K562 (cell line): Measurements from ENCODE around the gene FKBP15. TPM values are rescaled to one million over a fixed set of nuclear protein-coding genes. Genes with fewer than 3 reads are reported as not detected.

Experiments used
- ADNP ChIP-seq: fragments of 200-800 bp; sonication (Bioruptor generic); IDR thresholded peaks from 2 replicates; pipeline ENCODE4 v1.6.1; 2016; ENCODE audit warnings: missing genetic modification characterization, missing compliant biosample characterization
- ARID2 ChIP-seq: fragments of 450-650 bp; IDR thresholded peaks from 2 replicates; pipeline ENCODE4 v1.6.1; 2017; ENCODE audit warnings: antibody characterized with exemption, mild to moderate bottlenecking
- BRD9 ChIP-seq: fragments of 450-650 bp; IDR thresholded peaks from 2 replicates; pipeline ENCODE4 v1.6.1; 2018; ENCODE audit warnings: low read depth; ENCODE audit not compliant: partially characterized antibody
- CCNT2 ChIP-seq: IDR thresholded peaks from 2 replicates; pipeline ENCODE4 v1.6.1; 2011; ENCODE audit warnings: borderline replicate concordance, low read depth, mild to moderate bottlenecking, moderate library complexity, mixed read lengths, low read length; ENCODE audit not compliant: insufficient read length; ENCODE audit errors: extremely low read depth
- FIP1L1 ChIP-seq: fragments of 200-400 bp; formaldehyde crosslinking; IDR thresholded peaks from 2 replicates; pipeline ENCODE4 v1.6.1; 2018; ENCODE audit warnings: mild to moderate bottlenecking, low read depth, low read length; ENCODE audit not compliant: poor library complexity, severe bottlenecking
- FOXA1 ChIP-seq: fragments of 450-650 bp; IDR thresholded peaks from 2 replicates; pipeline ENCODE4 v1.6.1; 2016; ENCODE audit warnings: mild to moderate bottlenecking, borderline replicate concordance
- FOXJ3 ChIP-seq: sonication (generic); formaldehyde crosslinking; IDR thresholded peaks from 2 replicates; pipeline ENCODE4 v1.4.0; 2020; ENCODE audit warnings: mild to moderate bottlenecking, missing genetic modification reagents
- HDAC2 ChIP-seq: fragments of 450-650 bp; IDR thresholded peaks from 2 replicates; pipeline ENCODE4 v1.6.1; 2016; ENCODE audit warnings: mild to moderate bottlenecking
- JUN ChIP-seq, 2 experiments: sonication (generic) in 1 of 2; formaldehyde crosslinking in 1 of 2; IDR thresholded peaks; 2 replicates each; pipeline versions ENCODE4 v1.6.1 to v1.8.0; 2012 to 2022; ENCODE audit warnings: borderline replicate concordance in 2 of 2, mild to moderate bottlenecking in 2 of 2, improper control_type of control experiment in 1 of 2, low read depth in 1 of 2, low read length in 1 of 2, missing genetic modification reagents in 1 of 2
- MAFK ChIP-seq: IDR thresholded peaks from 2 replicates; pipeline ENCODE4 v1.6.1; 2011; ENCODE audit warnings: low read length, improper control_type of control experiment
- PHF8 ChIP-seq: fragments of 200-600 bp; sonication (generic); IDR thresholded peaks from 2 replicates; pipeline ENCODE4 v1.6.1; 2012; ENCODE audit warnings: mixed run types, mild to moderate bottlenecking, inconsistent platforms, low read length, moderate library complexity, borderline replicate concordance
- PML ChIP-seq: IDR thresholded peaks from 2 replicates; pipeline ENCODE4 v1.6.1; 2012; ENCODE audit warnings: low read length, inconsistent platforms
- POLR2AphosphoS2 ChIP-seq: IDR thresholded peaks from 2 replicates; pipeline ENCODE4 v1.6.1; 2012; ENCODE audit warnings: low read length, improper control_type of control experiment
- SMAD2 ChIP-seq: fragments of 150-350 bp; IDR thresholded peaks from 2 replicates; pipeline ENCODE4 v1.6.1; 2014; ENCODE audit warnings: low read depth, mild to moderate bottlenecking, low read length
- TRIM25 ChIP-seq: fragments of 450-650 bp; IDR thresholded peaks from 2 replicates; pipeline ENCODE4 v1.7.0; 2016; ENCODE audit warnings: borderline replicate concordance
- TSC22D4 ChIP-seq: fragments of 450-650 bp; IDR thresholded peaks from 2 replicates; pipeline ENCODE4 v1.6.1; 2016; ENCODE audit warnings: missing genetic modification characterization, missing biosample characterization, control low read depth
- U2AF2 ChIP-seq: fragments of 200-400 bp; formaldehyde crosslinking; optimal IDR thresholded peaks from 2 replicates; pipeline ENCODE3; 2017; ENCODE audit warnings: low read depth, mild to moderate bottlenecking, low read length
- XRCC3 ChIP-seq: fragments of 450-650 bp; IDR thresholded peaks from 2 replicates; pipeline ENCODE4 v1.6.1; 2017; ENCODE audit warnings: mild to moderate bottlenecking, moderate library complexity
- ZKSCAN3 ChIP-seq: fragments of 250-450 bp; sonication (Bioruptor Pico); IDR thresholded peaks from 2 replicates; pipeline ENCODE4 v1.4.0; 2020
- ZNF282 ChIP-seq: sonication (generic); formaldehyde crosslinking; IDR thresholded peaks from 2 replicates; pipeline ENCODE4 v1.8.1; 2023; ENCODE audit warnings: missing genetic modification reagents
- ZNF444 ChIP-seq: fragments of 250-450 bp; sonication (Bioruptor Pico); IDR thresholded peaks from 2 replicates; pipeline ENCODE4 v1.4.0; 2020; ENCODE audit warnings: mild to moderate bottlenecking, moderate library complexity
- ZNF445 ChIP-seq: fragments of 250-450 bp; sonication (Bioruptor Pico); IDR thresholded peaks from 2 replicates; pipeline ENCODE4 v1.4.0; 2020; ENCODE audit warnings: low read depth, mild to moderate bottlenecking, moderate library complexity
- polyA plus RNA-seq, 8 experiments: library from polyadenylated mRNA; depleted of rRNA in 4 of 8; stranded (reverse) in 5 of 8; unstranded in 3 of 8; fragments of >200 nt; fragmentation: Nextera tagmentation in 2 of 8; fragmentation: Illumina TruSeq in 1 of 8; extraction: Ambion mirVana in 2 of 8; extraction: Trizol in 1 of 8; gene quantifications; 2 replicates each; pipeline versions ENCODE4 v1.2.1 to v1.2.3, GENCODE V29; 2011 to 2014; ENCODE audit warnings: inconsistent platforms in 1 of 8, missing spikeins in 1 of 8
- total RNA-seq, 7 experiments: library from RNA; depleted of rRNA in 6 of 7; stranded (reverse); fragments of >200 nt in 6 of 7; fragmentation: Illumina TruSeq in 2 of 7; extraction: Trizol in 2 of 7; gene quantifications; 2 replicates each; pipeline versions ENCODE4 v1.2.1 to v1.2.3, GENCODE V29; 2011 to 2021; ENCODE audit warnings: low replicate concordance in 1 of 7
- TF ChIP-seq, protein P1 (sequence below), 2 experiments: fragments of 450-650 bp; IDR thresholded peaks; 2 replicates each; pipeline ENCODE4 v1.6.1; 2018; ENCODE audit warnings: mild to moderate bottlenecking in 2 of 2, low read depth in 1 of 2; ENCODE audit not compliant: partially characterized antibody in 2 of 2

Gene FKBP15
- total and polyA plus RNA-seq, 9 of the 15 experiments (the other 6 are each of a cell fraction or from before 2014, with no cell fraction given): 8.7 to 38.0 (median 18.9) TPM

- no peak for TF ChIP-seq FOXA1
- no peak for TF ChIP-seq ZKSCAN3
- TF ChIP-seq TRIM25: no peak
- TF ChIP-seq XRCC3: no peak
- no peak for TF ChIP-seq POLR2AphosphoS2
- peak; percentile 73 for TF ChIP-seq FIP1L1
- no peak for TF ChIP-seq ZNF444 (CRISPR knock-in tag)
- no peak for TF ChIP-seq JUN (IDR thresholded peaks at IDR 0.05; ENCODE audit: borderline replicate concordance, low read depth, low read length)
- no peak for TF ChIP-seq JUN (CRISPR knock-in tag; IDR thresholded peaks at IDR 0.05; ENCODE audit: borderline replicate concordance)
- TF ChIP-seq, protein P1, sequence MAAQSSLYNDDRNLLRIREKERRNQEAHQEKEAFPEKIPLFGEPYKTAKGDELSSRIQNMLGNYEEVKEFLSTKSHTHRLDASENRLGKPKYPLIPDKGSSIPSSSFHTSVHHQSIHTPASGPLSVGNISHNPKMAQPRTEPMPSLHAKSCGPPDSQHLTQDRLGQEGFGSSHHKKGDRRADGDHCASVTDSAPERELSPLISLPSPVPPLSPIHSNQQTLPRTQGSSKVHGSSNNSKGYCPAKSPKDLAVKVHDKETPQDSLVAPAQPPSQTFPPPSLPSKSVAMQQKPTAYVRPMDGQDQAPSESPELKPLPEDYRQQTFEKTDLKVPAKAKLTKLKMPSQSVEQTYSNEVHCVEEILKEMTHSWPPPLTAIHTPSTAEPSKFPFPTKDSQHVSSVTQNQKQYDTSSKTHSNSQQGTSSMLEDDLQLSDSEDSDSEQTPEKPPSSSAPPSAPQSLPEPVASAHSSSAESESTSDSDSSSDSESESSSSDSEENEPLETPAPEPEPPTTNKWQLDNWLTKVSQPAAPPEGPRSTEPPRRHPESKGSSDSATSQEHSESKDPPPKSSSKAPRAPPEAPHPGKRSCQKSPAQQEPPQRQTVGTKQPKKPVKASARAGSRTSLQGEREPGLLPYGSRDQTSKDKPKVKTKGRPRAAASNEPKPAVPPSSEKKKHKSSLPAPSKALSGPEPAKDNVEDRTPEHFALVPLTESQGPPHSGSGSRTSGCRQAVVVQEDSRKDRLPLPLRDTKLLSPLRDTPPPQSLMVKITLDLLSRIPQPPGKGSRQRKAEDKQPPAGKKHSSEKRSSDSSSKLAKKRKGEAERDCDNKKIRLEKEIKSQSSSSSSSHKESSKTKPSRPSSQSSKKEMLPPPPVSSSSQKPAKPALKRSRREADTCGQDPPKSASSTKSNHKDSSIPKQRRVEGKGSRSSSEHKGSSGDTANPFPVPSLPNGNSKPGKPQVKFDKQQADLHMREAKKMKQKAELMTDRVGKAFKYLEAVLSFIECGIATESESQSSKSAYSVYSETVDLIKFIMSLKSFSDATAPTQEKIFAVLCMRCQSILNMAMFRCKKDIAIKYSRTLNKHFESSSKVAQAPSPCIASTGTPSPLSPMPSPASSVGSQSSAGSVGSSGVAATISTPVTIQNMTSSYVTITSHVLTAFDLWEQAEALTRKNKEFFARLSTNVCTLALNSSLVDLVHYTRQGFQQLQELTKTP (IDR thresholded peaks at IDR 0.05; ENCODE audit: low read depth in 1 of 2, partially characterized antibody in 2 of 2): no peak
- TF ChIP-seq CCNT2: peak; percentile 62
- TF ChIP-seq PHF8: peak; percentile 71; the same call in 1 of the 2 replicates
- TF ChIP-seq U2AF2: no peak
- TF ChIP-seq FOXJ3 (CRISPR knock-in tag): no peak
- no peak for TF ChIP-seq ADNP
- no peak for TF ChIP-seq PML
- TF ChIP-seq TSC22D4: no peak
- 0 out of 2 replicates have a peak, but pooled peaks have one; percentile 51 for TF ChIP-seq ZNF282 (CRISPR knock-in tag)
- TF ChIP-seq HDAC2: no peak
- TF ChIP-seq SMAD2: no peak
- TF ChIP-seq MAFK: no peak
- no peak for TF ChIP-seq BRD9
- no peak for TF ChIP-seq ZNF445 (CRISPR knock-in tag)
- TF ChIP-seq ARID2: no peak
These were observed 70.1 kb downstream of the FKBP15 start, which contains the start of gene SLC31A2 (continued) for GRCh38 chr9:113150670-113151611.
